K562 (cell line): ENCODE measurements around the gene UBE2H. TPM values are rescaled to one million over a fixed set of nuclear protein-coding genes. Genes with fewer than 3 reads are reported as not detected.
A peak's percentile ranks its signal among the peaks of the same experiment; 100 is the strongest.

Experiments
- ATAC-seq: fragments of 200-7000 bp; cut with Tn5 transposase; 3 replicates; pipeline ENCODE4 v1.9.1; 2020; ENCODE audit warnings: moderate library complexity
- BruUV-seq: library from RNA; stranded (reverse); fragments of 400-500 nt; replicated peaks from 2 replicates; lab custom pipeline; 2021; lab: Mats Ljungman, UMichigan
- CTCF ChIA-PET: fragments of 300-600 bp; formaldehyde crosslinking; extraction: SDS; loops from one replicate; lab custom pipeline; 2021; ENCODE audit warnings: low intra/inter-chr PET ratio; lab: Yijun Ruan, JAX
- POLR2A ChIA-PET: fragments of 300-600, 350-650 bp; sonication (Branson Sonifier 250); formaldehyde crosslinking; extraction: SDS; loops from one replicate; lab custom pipeline; 2021; ENCODE audit warnings: antibody characterized with exemption, inconsistent platforms; lab: Yijun Ruan, JAX
- DNase-seq, 4 experiments: peaks; one replicate each; pipeline versions ENCODE4 v3.0.0 to v3.0.0-alpha.2; 2011 to 2018; ENCODE audit warnings: low spot score in 3 of 4, mixed read lengths in 3 of 4; ENCODE audit errors: extremely low read depth in 1 of 4
- FAIRE-seq: peaks from 2 replicates; lab custom pipeline; 2011; peaks lifted over from hg19 to GRCh38; lab: Jason Lieb, UNC
- H2AFZ ChIP-seq: 2 replicates; pipeline ENCODE4 v1.6.0; 2011; ENCODE audit warnings: low read depth, low read length, control low read depth, inconsistent platforms
- H3K27ac ChIP-seq: fragments of 200-600 bp; 3 replicates; pipeline ENCODE4 v1.8.0; 2011; ENCODE audit warnings: low read depth, mild to moderate bottlenecking, control low read depth, inconsistent platforms, low read length, moderate library complexity, mixed read lengths; ENCODE audit errors: extremely low read depth
- H3K27me3 ChIP-seq, 2 experiments: fragments of 300-600 bp in 1 of 2; 2 replicates in 1 of 2; 3 replicates in 1 of 2; pipeline versions ENCODE4 v1.6.0 to v1.8.0; 2011; ENCODE audit warnings: inconsistent platforms in 2 of 2, low read length in 2 of 2, mild to moderate bottlenecking in 1 of 2, mixed read lengths in 1 of 2, moderate library complexity in 1 of 2; ENCODE audit not compliant: control insufficient read depth in 2 of 2, insufficient read depth in 2 of 2
- H3K36me3 ChIP-seq: fragments of 300-600 bp; 3 replicates; pipeline ENCODE4 v1.8.0; 2011; ENCODE audit warnings: mild to moderate bottlenecking, low read length, inconsistent platforms; ENCODE audit not compliant: control insufficient read depth, insufficient read depth
- H3K4me1 ChIP-seq, 2 experiments: fragments of 200-600 bp in 1 of 2; replicated peaks in 1 of 2; 2 replicates in 1 of 2; 3 replicates in 1 of 2; pipeline versions ENCODE4 v1.5.1 to v1.8.0; 2011; ENCODE audit warnings: inconsistent platforms in 2 of 2, low read length in 2 of 2, mild to moderate bottlenecking in 1 of 2, mixed read lengths in 1 of 2, moderate library complexity in 1 of 2; ENCODE audit not compliant: control insufficient read depth in 2 of 2, insufficient read depth in 2 of 2
- H3K4me2 ChIP-seq: 2 replicates; pipeline ENCODE4 v1.6.1; 2011; ENCODE audit warnings: low read length, control low read depth, inconsistent platforms, mixed read lengths; ENCODE audit not compliant: insufficient read depth
- H3K4me3 ChIP-seq: fragments of 200-600 bp; sonication (generic), shearing (Covaris generic); 2 replicates; pipeline ENCODE4 v1.5.1; 2016; ENCODE audit warnings: control low read depth, inconsistent platforms
- H3K79me2 ChIP-seq: fragments of 200-600 bp; 3 replicates; pipeline ENCODE4 v1.8.0; 2011; ENCODE audit warnings: low read length, inconsistent platforms; ENCODE audit not compliant: control insufficient read depth, insufficient read depth
- H3K9ac ChIP-seq, 2 experiments: 2 replicates each; pipeline versions ENCODE4 v1.6.0 to v1.6.1; 2011; ENCODE audit warnings: low read depth in 2 of 2, low read length in 2 of 2, control low read depth in 1 of 2, inconsistent platforms in 1 of 2, mild to moderate bottlenecking in 1 of 2, mixed read lengths in 1 of 2; ENCODE audit not compliant: insufficient read depth in 1 of 2
- H3K9me1 ChIP-seq: one replicate; pipeline ENCODE4 v1.6.0; 2011; ENCODE audit warnings: inconsistent platforms, mild to moderate bottlenecking, low read length, moderate library complexity; ENCODE audit not compliant: control insufficient read depth, insufficient read depth
- H3K9me3 ChIP-seq: replicated peaks from 2 replicates; pipeline ENCODE4 v1.5.1; 2011; ENCODE audit warnings: low read depth, low read length, inconsistent platforms; ENCODE audit not compliant: control insufficient read depth, insufficient read depth
- H4K20me1 ChIP-seq: replicated peaks from 2 replicates; pipeline ENCODE4 v1.6.1; 2011; ENCODE audit warnings: low read length, inconsistent platforms, mixed read lengths; ENCODE audit not compliant: control insufficient read depth, insufficient read depth
- ARID1B ChIP-seq: fragments of 450-650 bp; IDR thresholded peaks from 2 replicates; pipeline ENCODE4 v1.6.1; 2016; ENCODE audit warnings: antibody characterized with exemption, mild to moderate bottlenecking, inconsistent platforms
- C11orf30 ChIP-seq: fragments of 450-650 bp; IDR thresholded peaks from 2 replicates; pipeline ENCODE4 v1.6.1; 2016; ENCODE audit warnings: low read depth, mild to moderate bottlenecking
- JUN ChIP-seq, 2 experiments: sonication (generic) in 1 of 2; formaldehyde crosslinking in 1 of 2; IDR thresholded peaks; 2 replicates each; pipeline versions ENCODE4 v1.6.1 to v1.8.0; 2012 to 2022; ENCODE audit warnings: borderline replicate concordance in 2 of 2, mild to moderate bottlenecking in 2 of 2, improper control_type of control experiment in 1 of 2, low read depth in 1 of 2, low read length in 1 of 2, missing genetic modification reagents in 1 of 2
- KHSRP ChIP-seq: fragments of 450-650 bp; IDR thresholded peaks from 2 replicates; pipeline ENCODE4 v1.6.1; 2017
- MAFG ChIP-seq: fragments of 450-650 bp; conservative IDR thresholded peaks from 2 replicates; pipeline ENCODE4 v1.6.1; 2016; ENCODE audit warnings: missing genetic modification characterization, missing compliant biosample characterization
- MAFK ChIP-seq: IDR thresholded peaks from 2 replicates; pipeline ENCODE4 v1.6.1; 2011; ENCODE audit warnings: low read length, improper control_type of control experiment
- MTA2 ChIP-seq: fragments of 450-650 bp; IDR thresholded peaks from 2 replicates; pipeline ENCODE4 v1.6.1; 2016; ENCODE audit warnings: low read depth
- NFATC3 ChIP-seq: fragments of 450-650 bp; IDR thresholded peaks from 2 replicates; pipeline ENCODE4 v1.6.1; 2017; ENCODE audit warnings: mild to moderate bottlenecking
- POLR2AphosphoS5 ChIP-seq: IDR thresholded peaks from 2 replicates; pipeline ENCODE4 v1.6.1; 2011; ENCODE audit warnings: mild to moderate bottlenecking, low read depth, low read length, moderate library complexity; ENCODE audit not compliant: control insufficient read depth, insufficient read depth
- POLR3A ChIP-seq: IDR thresholded peaks from 2 replicates; pipeline ENCODE4 v1.6.1; 2011; ENCODE audit warnings: borderline replicate concordance, mild to moderate bottlenecking, moderate library complexity; ENCODE audit not compliant: insufficient read length, insufficient read depth; ENCODE audit errors: extremely low read depth
- PTRF ChIP-seq: fragments of 450-650 bp; IDR thresholded peaks from 2 replicates; pipeline ENCODE4 v1.6.1; 2016; ENCODE audit warnings: mild to moderate bottlenecking, missing genetic modification characterization, missing compliant biosample characterization
- RAD51 ChIP-seq: fragments of 450-650 bp; IDR thresholded peaks from 2 replicates; pipeline ENCODE4 v1.7.1; 2016; ENCODE audit warnings: low read depth, mild to moderate bottlenecking, borderline replicate concordance
- SAFB ChIP-seq: fragments of 200-400 bp; formaldehyde crosslinking; IDR thresholded peaks from 2 replicates; pipeline ENCODE4 v1.6.1; 2017; ENCODE audit warnings: low read depth, low read length, borderline replicate concordance
- SMARCC2 ChIP-seq: fragments of 450-650 bp; IDR thresholded peaks from 2 replicates; pipeline ENCODE4 v1.6.1; 2017; ENCODE audit warnings: antibody characterized with exemption, moderate library complexity, mild to moderate bottlenecking, low read depth
- SMARCE1 ChIP-seq: fragments of 450-650 bp; IDR thresholded peaks from 2 replicates; pipeline ENCODE4 v1.7.1; 2016; ENCODE audit warnings: mild to moderate bottlenecking
- SP2 ChIP-seq: IDR thresholded peaks from 2 replicates; pipeline ENCODE4 v1.6.1; 2011; ENCODE audit warnings: mild to moderate bottlenecking, low read depth, low read length, moderate library complexity; ENCODE audit not compliant: poor library complexity, severe bottlenecking; ENCODE audit errors: extremely low read depth
- ZNF232 ChIP-seq: sonication (generic); formaldehyde crosslinking; IDR thresholded peaks from 2 replicates; pipeline ENCODE4 v1.8.0; 2022; ENCODE audit warnings: mild to moderate bottlenecking, missing genetic modification reagents
- ZNF316 ChIP-seq: fragments of 450-650 bp; IDR thresholded peaks from 2 replicates; pipeline ENCODE4 v1.6.1; 2016
- ZZZ3 ChIP-seq: fragments of 450-650 bp; IDR thresholded peaks from 2 replicates; pipeline ENCODE4 v1.6.1; 2016; ENCODE audit warnings: antibody characterized with exemption, mild to moderate bottlenecking, moderate library complexity
- WGBS: fragments of 100-300 bp; shearing (Covaris generic); methylation state at CpG from one replicate; pipeline ENCODE4 v1.1.6; 2016; ENCODE audit warnings: low coverage, mixed read lengths; ENCODE audit not compliant: insufficient coverage; ENCODE audit errors: missing lambda C conversion rate; 5-methylcytosine and 5-hydroxymethylcytosine counted together
- in situ Hi-C: fragments of 300-500 bp; cut with MboI; formaldehyde crosslinking; loops from 4 replicates; pipeline ENCODE4 v1.15.0; 2018; ENCODE audit warnings: inconsistent platforms, mixed read lengths
- intact Hi-C: fragments of 100-400 bp; cut with micrococcal nuclease; formaldehyde crosslinking; loops from 2 replicates; pipeline ENCODE4 v1.14.2; 2022
- polyA plus RNA-seq, 8 experiments: library from polyadenylated mRNA; depleted of rRNA in 4 of 8; stranded (reverse) in 5 of 8; unstranded in 3 of 8; fragments of >200 nt; fragmentation: Nextera tagmentation in 2 of 8; fragmentation: Illumina TruSeq in 1 of 8; extraction: Ambion mirVana in 2 of 8; extraction: Trizol in 1 of 8; gene quantifications; 2 replicates each; pipeline versions ENCODE4 v1.2.1 to v1.2.3, GENCODE V29; 2011 to 2014; ENCODE audit warnings: inconsistent platforms in 1 of 8, missing spikeins in 1 of 8
- total RNA-seq, 7 experiments: library from RNA; depleted of rRNA in 6 of 7; stranded (reverse); fragments of >200 nt in 6 of 7; fragmentation: Illumina TruSeq in 2 of 7; extraction: Trizol in 2 of 7; gene quantifications; 2 replicates each; pipeline versions ENCODE4 v1.2.1 to v1.2.3, GENCODE V29; 2011 to 2021; ENCODE audit warnings: low replicate concordance in 1 of 7
- TF ChIP-seq, protein P1 (sequence below): sonication (generic); formaldehyde crosslinking; IDR thresholded peaks from 2 replicates; pipeline ENCODE4 v1.8.0; 2022; ENCODE audit warnings: mild to moderate bottlenecking, low read depth, missing genetic modification reagents

The UBE2H gene
- total and polyA plus RNA-seq, 9 of the 15 experiments (the other 6 are each of a cell fraction or from before 2014, with no cell fraction given) = 6.3 to 33.0 (median 13.3) TPM

DNA sequence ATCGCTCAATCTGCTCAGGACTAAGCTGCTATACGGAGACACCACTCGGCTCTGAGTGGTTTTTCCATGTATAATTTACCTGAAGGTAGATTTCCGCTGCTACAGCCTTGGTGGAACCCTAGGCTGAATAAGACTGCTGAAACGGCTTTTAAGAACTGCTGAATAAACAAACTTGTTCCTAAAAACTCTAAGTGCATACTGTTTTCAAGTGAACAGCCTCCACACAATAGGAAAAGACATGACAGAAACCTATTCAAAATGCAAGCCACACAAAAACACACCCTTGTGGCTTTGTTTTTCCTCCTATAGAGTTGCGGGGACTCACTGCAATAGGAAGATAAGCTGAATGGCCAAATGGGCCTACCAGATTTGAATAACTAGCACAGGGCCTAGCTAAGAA is 117.2 kb downstream of the UBE2H start:
- Histone ChIP-seq H3K4me2 (no peak overlapping the region), H4K20me1 (no peaks in the 10 kb centered on the region), H3K4me3 (no peak overlapping the region), H3K79me2 (no peaks in the 10 kb centered on the region), H3K36me3 (no peaks in the 10 kb centered on the region), H3K9me1 (no peaks in the 10 kb centered on the region), H3K27ac (no peak overlapping the region), H3K9me3 (no peaks in the 10 kb centered on the region), H2AFZ (no peak overlapping the region; the same call in 1 of the 2 replicates), H3K4me1 (peaks cover under 1 to 23% of the 10 kb centered on the region in 2 experiments; a peak in 3 of 5 replicates), H3K27me3 (no peaks in the 10 kb centered on the region), H3K9ac (no peak overlapping the region)
- no TSS peak for BruUV-seq
- FAIRE-seq (peak; percentile 73), ATAC-seq (peak; percentile 59), DNase-seq (peak in 2 of 4 experiments; percentile 60 to 69)
- intact Hi-C loops = no loop called here
- in situ Hi-C loops = no loop called here
- CTCF ChIA-PET = no interaction called here
- POLR2A ChIA-PET = interaction anchor here (0.6 to 1.3 kb wide), 4 partner anchors 16 to 699 kb away, joined by 3 to 4 read pairs (median 3); no protein-coding TSS in a partner anchor
- WGBS = 49% methylated on average over 6 of the region's 6 CpGs
- TF ChIP-seq MTA2 (peak; percentile 65), MAFG (tag) (peak; percentile 70), ARID1B (peak; percentile 84), MAFK (peak; percentile 31; the same call in 1 of the 2 replicates), SP2 (no peak), SMARCC2 (0 out of 2 replicates have a peak, but pooled peaks have one; percentile 60), ZNF232 (no peak), SMARCE1 (peak; percentile 29; the same call in 1 of the 2 replicates), RAD51 (no peak), ZNF316 (peak; percentile 90), KHSRP (no peak), ZZZ3 (no peak), JUN (IDR thresholded peaks at IDR 0.05; ENCODE audit: borderline replicate concordance, low read depth, low read length) (no peak), JUN (CRISPR knock-in tag; IDR thresholded peaks at IDR 0.05; ENCODE audit: borderline replicate concordance) (no peak), SAFB (no peak), POLR2AphosphoS5 (peak; percentile 76), C11orf30 (peak; percentile 82), PTRF (no peak), NFATC3 (0 out of 2 replicates have a peak, but pooled peaks have one; percentile 20), POLR3A (no peak)
- TF ChIP-seq, protein P1, sequence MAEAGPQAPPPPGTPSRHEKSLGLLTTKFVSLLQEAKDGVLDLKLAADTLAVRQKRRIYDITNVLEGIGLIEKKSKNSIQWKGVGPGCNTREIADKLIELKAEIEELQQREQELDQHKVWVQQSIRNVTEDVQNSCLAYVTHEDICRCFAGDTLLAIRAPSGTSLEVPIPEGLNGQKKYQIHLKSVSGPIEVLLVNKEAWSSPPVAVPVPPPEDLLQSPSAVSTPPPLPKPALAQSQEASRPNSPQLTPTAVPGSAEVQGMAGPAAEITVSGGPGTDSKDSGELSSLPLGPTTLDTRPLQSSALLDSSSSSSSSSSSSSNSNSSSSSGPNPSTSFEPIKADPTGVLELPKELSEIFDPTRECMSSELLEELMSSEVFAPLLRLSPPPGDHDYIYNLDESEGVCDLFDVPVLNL (CRISPR knock-in tag) = no peak
